ENCODE results near the gene TRPM3.

The TRPM3 gene

DNA sequence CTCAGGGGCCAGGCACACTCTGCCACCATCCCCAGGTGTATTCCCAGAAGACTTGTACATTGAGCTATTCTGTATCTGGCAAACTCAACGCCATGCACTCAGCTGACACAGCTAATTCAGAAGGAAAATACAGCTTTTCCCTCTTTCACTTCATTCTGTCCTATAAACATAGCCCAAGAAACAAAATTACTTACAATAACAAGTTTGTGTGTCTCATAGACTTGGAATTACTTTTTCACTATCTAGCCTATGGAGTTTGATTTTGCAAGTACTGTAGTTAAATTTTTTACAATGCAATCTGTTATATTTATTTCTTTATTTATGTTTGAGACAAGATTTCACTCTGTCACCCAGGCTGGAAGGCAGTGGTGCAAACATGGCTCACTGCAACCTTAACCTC, 581.9 kb downstream of the TRPM3 start:
- no peak for DNase-seq

GRCh38 chr9:70539001-70539400, 582.4 kb downstream of the TRPM3 start:
- DNase-seq = no peak

DNA sequence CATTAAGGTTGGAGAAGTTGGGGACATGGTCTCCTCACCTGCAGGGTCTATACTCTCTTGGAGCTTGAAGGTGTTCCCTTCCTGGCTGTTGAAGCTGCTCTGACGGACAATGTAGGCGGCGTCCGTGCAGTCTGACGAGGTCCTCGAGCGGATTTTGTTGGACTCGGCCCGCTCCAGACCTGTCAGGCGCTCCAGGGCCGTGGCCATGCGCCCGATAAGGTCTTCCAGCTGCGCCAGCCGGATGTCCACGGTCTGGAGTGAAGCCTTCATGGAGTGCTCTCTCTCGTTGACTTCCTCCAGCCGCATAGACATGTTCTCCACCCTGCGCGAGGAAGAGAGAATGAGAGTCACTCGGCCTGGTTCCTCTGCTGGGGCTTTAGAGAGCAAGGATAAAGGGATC, 584.3 kb downstream of the TRPM3 start:
- no peak for DNase-seq

DNA sequence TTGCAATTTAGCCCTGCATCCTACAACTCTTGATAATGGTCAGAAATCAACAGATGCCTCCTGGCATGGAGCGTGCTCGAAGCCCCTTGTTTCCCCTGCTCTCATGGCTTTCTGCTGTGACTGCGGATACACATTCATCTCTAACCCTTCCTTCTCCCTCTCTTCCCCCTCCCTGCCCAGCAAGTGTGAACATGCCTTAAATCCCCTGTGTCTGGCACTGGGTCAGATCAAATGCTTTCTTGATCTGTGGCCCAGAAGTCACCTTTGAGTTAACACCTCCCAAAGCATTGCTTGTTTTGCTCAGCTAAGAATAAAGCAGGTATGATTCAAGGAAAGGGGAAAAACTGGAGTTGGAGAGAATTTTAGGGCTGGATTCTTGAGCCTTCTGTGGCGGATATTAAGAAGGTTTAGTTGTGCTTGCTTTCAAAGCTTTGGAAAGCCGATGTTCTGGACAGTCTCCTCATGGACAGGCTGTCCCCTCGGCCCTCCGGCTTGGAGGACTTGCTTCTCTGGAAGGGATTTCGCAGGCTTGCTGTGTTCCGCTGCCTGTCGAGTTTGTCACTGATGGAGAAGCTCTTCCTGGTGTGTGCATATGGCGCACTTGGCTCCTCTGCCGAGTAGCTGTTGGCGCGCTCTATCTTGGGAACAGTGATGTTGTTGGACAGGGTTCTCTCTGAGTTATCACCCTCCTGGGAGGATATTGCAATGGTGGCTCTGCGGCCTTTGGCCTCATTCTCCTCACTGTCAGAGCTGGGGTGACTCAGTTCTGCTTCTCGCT, 585.7 kb downstream of the TRPM3 start:
- no peak for DNase-seq

- DNase-seq = no peak
Measured at GRCh38 chr9:70534471-70534870, 587.0 kb downstream of the TRPM3 start.

DNA sequence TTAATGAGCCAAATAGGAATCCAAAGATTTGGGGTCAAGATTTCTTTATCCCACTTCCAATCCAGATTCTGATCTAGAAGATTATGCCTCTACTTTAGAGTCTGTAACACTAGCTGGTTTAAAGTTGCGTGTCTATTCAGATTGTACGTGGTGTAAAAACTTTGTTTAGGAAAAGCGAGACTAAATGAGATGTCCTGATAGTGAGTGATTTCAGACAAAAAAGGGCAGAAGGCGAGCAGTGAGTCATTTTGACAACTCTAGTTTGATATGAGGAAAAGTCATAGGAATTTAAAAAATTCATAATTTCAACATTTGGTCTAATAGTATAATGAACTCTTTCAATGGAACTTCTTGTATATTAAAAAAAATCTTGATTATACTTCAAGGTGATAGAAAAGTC, 587.4 kb downstream of the TRPM3 start:
- no peak for DNase-seq

DNA sequence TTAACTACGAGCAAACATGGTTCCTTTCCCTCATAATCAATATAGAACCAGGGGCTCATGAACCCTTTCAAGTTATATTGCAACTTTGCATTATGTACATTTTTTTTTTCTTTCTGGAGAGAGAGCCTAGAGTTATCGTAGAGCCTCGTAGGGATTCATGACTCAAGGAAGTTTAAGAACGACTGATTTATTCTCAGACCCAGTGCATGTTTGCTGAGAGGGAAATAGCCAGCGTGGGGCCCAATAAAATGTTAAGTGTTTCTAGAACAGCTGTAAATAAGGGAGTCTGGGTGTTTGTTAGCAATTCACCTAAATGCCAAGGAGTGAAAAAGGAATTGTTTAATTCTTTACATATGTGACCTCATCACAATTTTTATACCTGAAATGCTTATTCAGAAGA, 587.9 kb downstream of the TRPM3 start:
- DNase-seq = no peak

DNA sequence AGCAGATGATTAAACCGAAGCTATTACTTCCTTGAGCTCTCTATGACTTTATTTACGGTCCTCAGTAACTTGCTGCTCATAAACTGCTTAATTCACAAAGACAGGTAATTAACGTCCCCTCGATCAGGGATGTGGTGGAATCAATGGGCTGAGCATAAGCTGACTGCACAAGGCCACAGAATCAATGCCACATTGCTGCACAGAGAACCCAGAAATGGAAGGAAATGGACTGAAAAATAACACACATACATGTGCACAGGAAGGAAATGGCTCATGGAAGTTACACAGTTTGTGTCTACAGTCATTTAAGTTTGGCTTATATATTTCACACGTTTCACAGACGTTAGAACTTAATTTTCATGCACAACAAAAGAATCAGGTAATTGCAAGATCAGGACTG, 588.7 kb downstream of the TRPM3 start:
- DNase-seq = no peak

GRCh38 chr9:70531311-70531710, 590.1 kb downstream of the TRPM3 start:
- DNase-seq = no peak

DNA sequence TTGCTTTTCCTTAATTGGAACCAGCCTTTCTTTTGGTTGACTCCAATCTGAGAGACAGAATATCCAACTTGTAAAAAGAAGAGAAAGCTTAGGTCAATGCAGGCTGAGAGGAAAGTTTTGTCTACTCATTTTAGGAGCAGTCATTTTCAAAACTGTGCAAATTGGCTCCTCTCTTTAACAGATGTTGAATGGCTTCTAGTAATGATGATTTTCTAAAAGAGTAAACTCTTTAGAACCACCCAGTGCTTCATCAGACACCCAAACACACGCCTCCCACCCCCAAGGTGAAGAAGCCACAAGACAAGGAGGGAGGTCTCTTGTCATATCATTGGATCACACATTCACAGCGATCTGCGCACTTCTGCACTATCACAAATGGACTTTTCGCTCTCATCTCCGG, 590.7 kb downstream of the TRPM3 start:
- DNase-seq = no peak

DNA sequence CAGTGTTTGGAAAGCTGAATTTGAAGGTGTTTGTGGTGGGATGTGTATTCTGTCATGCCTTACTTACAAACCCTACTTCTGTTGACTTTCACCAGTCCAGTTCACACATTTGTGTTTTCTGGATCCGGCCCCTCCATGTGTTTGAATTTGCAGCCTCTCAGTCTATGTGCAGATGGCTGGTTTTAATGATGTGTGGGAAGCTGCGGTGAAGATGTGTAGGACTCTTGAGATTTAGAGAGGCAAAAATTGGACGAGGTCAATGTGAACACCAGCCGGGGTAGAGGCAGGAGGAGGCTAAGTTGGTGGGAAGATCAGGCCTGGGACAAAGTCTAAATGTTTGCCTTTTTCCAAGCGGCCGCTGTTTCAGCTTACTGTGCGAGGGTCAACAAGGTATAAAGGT, 591.6 kb downstream of the TRPM3 start:
- no peak for DNase-seq

GRCh38 chr9:70529377-70529776, 592.0 kb downstream of the TRPM3 start:
- no peak for DNase-seq

DNA sequence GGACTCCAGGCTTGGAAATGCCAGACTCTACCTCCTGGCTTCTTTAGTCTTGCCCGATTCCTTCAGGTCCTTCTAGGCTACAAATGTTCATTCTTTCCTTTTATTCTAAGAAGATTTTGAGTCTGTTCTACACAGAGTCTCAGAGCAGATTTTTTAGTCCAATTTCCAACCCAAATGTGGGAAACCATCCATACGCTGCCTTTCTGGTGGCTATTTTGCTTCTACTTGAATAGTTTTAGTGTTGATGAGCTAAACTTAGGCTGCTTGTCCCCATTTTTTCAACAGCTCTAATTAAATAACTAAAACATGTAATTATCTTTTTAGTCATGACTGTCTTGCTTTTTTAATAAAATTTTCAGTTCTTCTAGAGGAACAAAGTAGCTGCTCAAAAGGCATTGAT, 594.5 kb downstream of the TRPM3 start:
- no peak for DNase-seq

DNA sequence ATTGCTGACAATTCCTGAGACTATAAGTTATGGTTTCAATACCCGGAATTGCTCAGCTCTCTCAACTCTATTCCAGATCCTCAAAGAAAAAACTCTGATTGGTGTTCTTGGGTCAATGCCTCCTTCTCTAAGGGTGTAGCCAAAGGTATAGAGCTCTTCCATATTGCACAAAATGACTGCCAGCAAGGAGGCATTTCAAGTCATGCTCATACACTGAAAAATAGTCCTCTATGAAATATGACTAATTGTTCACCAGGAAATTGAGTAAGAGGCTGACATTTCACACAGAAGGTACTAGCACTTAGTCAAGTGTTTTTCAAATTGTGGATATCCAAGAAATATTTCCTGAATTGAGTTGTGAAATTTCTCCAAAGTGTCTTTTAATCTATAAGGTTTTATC, 595.9 kb downstream of the TRPM3 start:
- DNase-seq = no peak

GRCh38 chr9:70519912-70520724, 601.3 kb downstream of the TRPM3 start:
- DNase-seq = no peak

DNA sequence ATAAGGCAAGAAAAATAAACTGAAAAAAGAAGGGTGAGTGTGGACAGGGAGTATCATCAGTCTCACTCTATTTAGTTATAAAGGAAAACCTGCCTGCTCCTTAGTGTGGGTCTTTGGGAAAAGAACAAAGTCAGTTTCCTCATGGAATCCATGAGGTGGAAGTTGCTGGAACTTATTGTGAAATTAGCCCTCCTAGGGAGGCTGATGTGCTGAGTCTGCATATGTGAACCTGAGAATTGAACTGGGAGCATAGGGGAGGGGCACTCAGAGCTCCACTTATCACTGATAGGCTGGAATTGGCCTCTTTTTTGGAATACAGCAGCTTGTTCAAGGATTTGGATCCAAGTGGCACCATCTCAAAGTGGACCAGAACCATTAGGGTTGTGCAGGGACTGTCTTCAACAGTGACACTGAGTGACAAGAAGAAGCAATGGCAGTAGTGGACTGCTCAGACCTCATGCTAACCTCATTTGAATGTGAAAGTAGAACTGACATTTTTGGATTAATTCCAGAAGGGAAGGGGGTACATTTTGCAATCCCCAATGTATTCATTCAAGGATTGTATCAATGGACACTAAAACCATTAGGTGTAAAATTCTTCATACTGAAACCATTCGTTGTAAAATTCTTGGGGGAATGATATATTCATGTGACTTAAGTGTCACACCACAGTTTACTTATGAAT, 603.4 kb downstream of the TRPM3 start:
- DNase-seq = no peak

DNA sequence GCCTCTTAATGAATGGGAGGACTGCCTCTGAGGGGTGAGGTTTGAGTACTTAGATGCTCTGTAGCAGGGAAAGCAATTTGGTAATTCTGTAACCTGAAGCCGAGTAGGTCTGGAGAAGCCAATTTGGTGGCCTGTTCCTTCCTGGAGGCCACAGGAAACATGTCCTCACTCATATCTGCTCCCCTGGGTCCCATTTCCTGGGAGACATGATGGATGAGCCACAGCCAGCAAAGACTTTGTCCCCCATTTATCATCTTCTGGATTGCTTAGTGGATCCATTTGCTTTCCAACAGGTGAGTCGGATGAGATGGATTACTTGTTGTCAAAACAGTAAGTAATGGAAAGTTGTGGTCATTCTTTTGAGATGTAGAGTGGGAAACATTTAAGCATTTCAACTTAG, 607.1 kb downstream of the TRPM3 start:
- no peak for DNase-seq

- DNase-seq = no peak
Measured at GRCh38 chr9:70511858-70512257, 609.6 kb downstream of the TRPM3 start.

DNA sequence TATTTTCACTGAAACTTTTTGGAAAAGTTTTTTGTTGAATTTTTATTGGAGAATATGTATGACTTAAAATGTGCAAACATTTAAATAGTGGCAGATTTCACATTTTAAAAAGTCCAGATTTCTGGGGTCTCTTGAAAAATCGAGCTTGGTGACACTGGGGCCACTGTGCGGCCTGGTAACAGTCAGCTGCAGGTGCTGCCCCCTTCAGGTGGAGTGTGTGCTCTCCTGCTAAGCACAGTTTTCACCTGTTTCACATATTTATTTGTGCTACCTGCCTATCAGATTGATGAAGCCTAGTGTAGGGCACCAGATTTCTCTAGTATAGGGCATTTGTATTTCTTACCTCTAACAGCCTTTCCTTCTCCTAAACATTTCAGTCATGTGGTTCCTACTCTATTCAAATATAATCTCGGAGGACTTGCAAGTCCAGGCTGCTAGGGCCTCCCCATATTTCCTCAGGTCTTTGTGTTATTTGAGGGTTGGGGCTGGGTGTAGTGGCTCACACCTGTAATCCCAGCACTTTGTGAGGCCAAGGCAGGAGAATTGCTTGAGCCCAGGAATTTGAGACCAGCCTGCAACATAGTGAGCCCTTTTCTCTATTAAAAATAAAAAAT, 611.2 kb downstream of the TRPM3 start:
- DNase-seq = peak; percentile 62

DNA sequence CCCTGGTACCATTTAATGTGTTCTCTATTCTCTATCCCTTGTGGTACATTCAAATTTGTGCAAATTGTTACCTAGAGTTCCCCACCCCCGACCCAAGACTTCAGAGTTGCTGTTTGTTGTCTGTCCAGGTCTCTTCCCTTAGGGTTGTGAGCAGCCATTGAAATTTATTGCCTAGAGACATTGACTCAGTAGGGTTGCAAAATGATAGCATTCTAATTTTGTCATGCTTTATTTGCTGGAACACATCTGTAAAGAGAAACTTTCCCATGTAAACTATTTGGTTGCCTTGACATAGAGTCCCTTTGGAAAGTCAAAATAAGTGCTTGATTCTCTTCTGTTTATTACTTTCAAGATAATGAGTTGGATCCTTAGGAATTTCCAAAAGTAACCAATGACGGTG, 615.3 kb downstream of the TRPM3 start:
- no peak for DNase-seq

GRCh38 chr9:70504834-70505233, 616.6 kb downstream of the TRPM3 start:
- peak; percentile 15 for DNase-seq

DNA sequence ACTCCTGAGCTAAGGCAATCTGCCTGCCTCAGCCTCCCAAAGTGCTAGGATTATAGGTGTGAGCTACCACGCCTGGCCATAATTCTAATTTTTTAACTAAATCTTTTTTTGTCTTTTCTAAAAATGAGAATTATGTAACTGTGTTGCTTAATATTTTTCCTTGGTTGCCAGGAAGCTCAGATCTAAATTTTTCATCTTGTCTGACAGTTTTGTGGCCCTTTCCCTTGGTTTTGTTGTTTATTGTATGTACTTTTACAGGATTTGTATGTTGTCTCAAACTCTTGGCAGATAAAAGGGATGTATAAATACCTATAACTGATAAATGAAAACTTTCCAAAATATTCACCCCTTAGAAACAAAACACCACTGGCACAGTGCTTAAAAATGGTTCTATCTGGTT, 618.7 kb downstream of the TRPM3 start:
- DNase-seq = no peak

- no peak for DNase-seq
Measured at GRCh38 chr9:70500793-70501192, 620.6 kb downstream of the TRPM3 start.
